Choroid plexus epithelial cell (primary cell): Measurements from ENCODE around the gene TMEM141.

Source experiments
- DNase-seq: peaks from one replicate; pipeline ENCODE4 v3.0.0-alpha.2; 2010; ENCODE audit warnings: low read depth
- H3K4me3 ChIP-seq: 2 replicates; pipeline ENCODE4 v1.5.1; 2011; ENCODE audit warnings: low read depth, mild to moderate bottlenecking, control low read depth, low read length, moderate library complexity
- CTCF ChIP-seq: conservative IDR thresholded peaks from 2 replicates; pipeline ENCODE4 v1.5.1; 2011; ENCODE audit warnings: low read depth, mild to moderate bottlenecking, control low read depth, inconsistent platforms, low read length, moderate library complexity

The TMEM141 gene

GRCh38 chr9:136825295-136826187 lies 34.4 kb downstream of the TMEM141 start:
- H3K4me3 ChIP-seq: no peak overlapping the region
- DNase-seq: no peak
- TF ChIP-seq CTCF: no peak

GRCh38 chr9:136826188-136826541 lies 35.0 kb downstream of the TMEM141 start:
- TF ChIP-seq CTCF: no peak
- H3K4me3 ChIP-seq: no peak overlapping the region
- no peak for DNase-seq

- no peak for DNase-seq
- no peak overlapping the region for H3K4me3 ChIP-seq
- TF ChIP-seq CTCF: no peak
These were observed 35.8 kb downstream of the TMEM141 start for GRCh38 chr9:136826703-136827582.

- DNase-seq: no peak
- TF ChIP-seq CTCF: no peak
- no peak overlapping the region for H3K4me3 ChIP-seq
These were observed 36.8 kb downstream of the TMEM141 start for GRCh38 chr9:136827794-136828473.

- TF ChIP-seq CTCF: no peak
- no peak overlapping the region for H3K4me3 ChIP-seq
- no peak for DNase-seq
These were observed 37.5 kb downstream of the TMEM141 start for GRCh38 chr9:136828474-136829140.

GRCh38 chr9:136829412-136829811 lies 38.3 kb downstream of the TMEM141 start:
- no peak overlapping the region for H3K4me3 ChIP-seq
- no peak for DNase-seq
- no peak for TF ChIP-seq CTCF
